Measurements from ENCODE around the gene DIPK1B. TPM values are rescaled to one million over a fixed set of nuclear protein-coding genes. Genes with fewer than 3 reads are reported as not detected.

Gene DIPK1B
- total and polyA plus RNA-seq, 2 donors (not counting 3 experiments of a cell fraction or from before 2014, with no cell fraction given): 253 to 441 TPM

GRCh38 chr9:136693135-136693489, 19.3 kb upstream of the DIPK1B start:
- intact Hi-C loops (cut with micrococcal nuclease): no loop called here
- Histone ChIP-seq H3K9ac (replicated peaks; ENCODE audit: extremely low read depth, insufficient read depth, low read length) (no peak overlapping the region), H3K27me3 (ENCODE audit: control insufficient read depth in 2 of 2, insufficient read depth in 2 of 2, low read length in 2 of 2) (no peaks in the 10 kb centered on the region), H4K20me1 (replicated peaks; ENCODE audit: control insufficient read depth, extremely low read depth, insufficient read depth, low read length) (no peaks in the 10 kb centered on the region), H2AFZ (ENCODE audit: low read depth, low read length) (no peak overlapping the region), H3K4me1 (ENCODE audit: control insufficient read depth, extremely low read depth, insufficient read depth, low read length) (peaks cover 6% of the 10 kb centered on the region), H3K9me3 (replicated peaks; ENCODE audit: control insufficient read depth, insufficient read depth, low read length) (no peaks in the 10 kb centered on the region), H3K79me2 (ENCODE audit: control insufficient read depth, insufficient read depth, low read length) (no peaks in the 10 kb centered on the region), H3K9me1 (replicated peaks; ENCODE audit: control insufficient read depth, extremely low read depth, insufficient read depth, low read length) (no peaks in the 10 kb centered on the region), H3K36me3 (ENCODE audit: control insufficient read depth in 2 of 2, extremely low read depth in 1 of 2, insufficient read depth in 2 of 2, low read length in 2 of 2) (no peaks in the 10 kb centered on the region), H3K4me3 (replicated peaks in 1 of 3; ENCODE audit: insufficient read depth in 1 of 3, low read depth in 1 of 3, low read length in 3 of 3) (no peak overlapping the region), H3K27ac (ENCODE audit: insufficient read depth, low read depth, low read length) (no peak overlapping the region), H3K4me2 (ENCODE audit: insufficient read depth, low read length) (no peak overlapping the region)
- TF ChIP-seq, protein P1, sequence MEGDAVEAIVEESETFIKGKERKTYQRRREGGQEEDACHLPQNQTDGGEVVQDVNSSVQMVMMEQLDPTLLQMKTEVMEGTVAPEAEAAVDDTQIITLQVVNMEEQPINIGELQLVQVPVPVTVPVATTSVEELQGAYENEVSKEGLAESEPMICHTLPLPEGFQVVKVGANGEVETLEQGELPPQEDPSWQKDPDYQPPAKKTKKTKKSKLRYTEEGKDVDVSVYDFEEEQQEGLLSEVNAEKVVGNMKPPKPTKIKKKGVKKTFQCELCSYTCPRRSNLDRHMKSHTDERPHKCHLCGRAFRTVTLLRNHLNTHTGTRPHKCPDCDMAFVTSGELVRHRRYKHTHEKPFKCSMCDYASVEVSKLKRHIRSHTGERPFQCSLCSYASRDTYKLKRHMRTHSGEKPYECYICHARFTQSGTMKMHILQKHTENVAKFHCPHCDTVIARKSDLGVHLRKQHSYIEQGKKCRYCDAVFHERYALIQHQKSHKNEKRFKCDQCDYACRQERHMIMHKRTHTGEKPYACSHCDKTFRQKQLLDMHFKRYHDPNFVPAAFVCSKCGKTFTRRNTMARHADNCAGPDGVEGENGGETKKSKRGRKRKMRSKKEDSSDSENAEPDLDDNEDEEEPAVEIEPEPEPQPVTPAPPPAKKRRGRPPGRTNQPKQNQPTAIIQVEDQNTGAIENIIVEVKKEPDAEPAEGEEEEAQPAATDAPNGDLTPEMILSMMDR (IDR thresholded peaks at IDR 0.05; ENCODE audit: extremely low read depth in 1 of 2, insufficient read depth in 1 of 2, low read depth in 1 of 2, low read length in 2 of 2): no peak
- no peak for TF ChIP-seq POLR2A (IDR thresholded peaks at IDR 0.05; ENCODE audit: low read depth, low read length)
- no peak for TF ChIP-seq POLR2AphosphoS5 (IDR thresholded peaks at IDR 0.05; ENCODE audit: insufficient read depth, low read depth, low read length)
- no peak for TF ChIP-seq EZH2 (IDR thresholded peaks at IDR 0.05; ENCODE audit: borderline replicate concordance, low read depth, low read length, severe bottlenecking)
- TF ChIP-seq MAX (IDR thresholded peaks at IDR 0.05; ENCODE audit: insufficient read depth, insufficient read length): no peak
- TF ChIP-seq GATA2 (IDR thresholded peaks at IDR 0.05; ENCODE audit: insufficient read depth, insufficient read length, low read depth, low read length): no peak
- TF ChIP-seq FOS (IDR thresholded peaks at IDR 0.05; ENCODE audit: borderline replicate concordance, insufficient read depth, low read length): no peak
- no peak for TF ChIP-seq JUN (IDR thresholded peaks at IDR 0.05; ENCODE audit: borderline replicate concordance, insufficient read depth, insufficient read length, low read depth)
- TF ChIP-seq MYC (IDR thresholded peaks at IDR 0.05; ENCODE audit: low read depth, low read length): no peak
- BruUV-seq (replicated peaks): no TSS peak
- dilution Hi-C loops (cut with MboI; ENCODE audit: extremely low pct_ligation_motif_present, low sequenced_read_pairs): no loop called here
- DNase-seq (ENCODE audit: low read depth, low spot score): no peak
- FAIRE-seq: no peak
- POLR2A ChIA-PET: no interaction called here
- CTCF ChIA-PET: interaction anchor here (0.7 to 1.4 kb wide), 8 partner anchors 10 to 208 kb away, joined by 3 to 6 read pairs (median 3); no protein-coding TSS in a partner anchor
